Neural cell (in vitro differentiated cells): ENCODE results near the gene INPP5F. TPM values are rescaled to one million over a fixed set of nuclear protein-coding genes. Genes with fewer than 3 reads are reported as not detected.

Experiments
- H2AFZ ChIP-seq: fragments of 200-600, 300-800 bp; sonication (generic), shearing (Covaris generic); 2 replicates; pipeline ENCODE4 v1.6.0; 2014; ENCODE audit warnings: low read depth, mild to moderate bottlenecking, antibody characterized with exemption, low read length, moderate library complexity
- H3F3A ChIP-seq: fragments of 200-600 bp; shearing (Covaris generic); 2 replicates; pipeline ENCODE4 v1.6.1; 2016; ENCODE audit warnings: mild to moderate bottlenecking, moderate library complexity, mixed read lengths, antibody characterized with exemption, low read length; ENCODE audit not compliant: insufficient read depth, poor library complexity, severe bottlenecking
- H3K27ac ChIP-seq: fragments of 200-600, 300-800 bp; sonication (generic), shearing (Covaris generic); 2 replicates; pipeline ENCODE4 v1.5.1; 2014; ENCODE audit warnings: mild to moderate bottlenecking, low read length, moderate library complexity
- H3K27me3 ChIP-seq: fragments of 300-800, 200-600 bp; sonication (generic), shearing (Covaris generic); 2 replicates; pipeline ENCODE4 v1.6.0; 2014; ENCODE audit warnings: mild to moderate bottlenecking, low read depth, low read length, moderate library complexity; ENCODE audit not compliant: insufficient read depth
- H3K36me3 ChIP-seq: fragments of 300-800, 200-600 bp; sonication (generic), shearing (Covaris generic); 2 replicates; pipeline ENCODE4 v1.5.1; 2014; ENCODE audit warnings: mild to moderate bottlenecking, antibody characterized with exemption, low read length, moderate library complexity; ENCODE audit not compliant: insufficient read depth
- H3K4me2 ChIP-seq: fragments of 300-800, 200-600 bp; sonication (generic), shearing (Covaris generic); 2 replicates; pipeline ENCODE4 v1.6.0; 2014; ENCODE audit warnings: mild to moderate bottlenecking, low read length
- H3K4me3 ChIP-seq: fragments of 300-800, 200-600 bp; sonication (generic), shearing (Covaris generic); 2 replicates; pipeline ENCODE4 v1.5.1; 2014; ENCODE audit warnings: mild to moderate bottlenecking, low read length, moderate library complexity
- H3K79me2 ChIP-seq: fragments of 200-600 bp; shearing (Covaris generic); replicated peaks from 2 replicates; pipeline ENCODE4 v1.6.0; 2014; ENCODE audit warnings: mild to moderate bottlenecking, low read length, moderate library complexity; ENCODE audit not compliant: insufficient read depth
- H3K9ac ChIP-seq: fragments of 300-800, 200-600 bp; sonication (generic), shearing (Covaris generic); 2 replicates; pipeline ENCODE4 v1.6.1; 2016; ENCODE audit warnings: mild to moderate bottlenecking, low read length, mixed read lengths
- H3K9me2 ChIP-seq: fragments of 200-600 bp; shearing (Covaris generic); 2 replicates; pipeline ENCODE4 v1.6.1; 2016; ENCODE audit warnings: mild to moderate bottlenecking, low read length, mixed read lengths; ENCODE audit not compliant: insufficient read depth
- H3K9me3 ChIP-seq: fragments of 200-600, 300-800 bp; sonication (generic), shearing (Covaris generic); 2 replicates; pipeline ENCODE4 v1.6.1; 2016; ENCODE audit warnings: mild to moderate bottlenecking, mixed run types, low read length, moderate library complexity, mixed read lengths
- H4K20me1 ChIP-seq: fragments of 200-600 bp; shearing (Covaris generic); 2 replicates; pipeline ENCODE4 v1.6.1; 2016; ENCODE audit warnings: mild to moderate bottlenecking, mixed run types; ENCODE audit not compliant: insufficient read depth
- CTCF ChIP-seq: fragments of 450-650 bp; IDR thresholded peaks from 2 replicates; pipeline ENCODE4 v1.5.1; 2014; ENCODE audit warnings: antibody characterized with exemption, mild to moderate bottlenecking, moderate library complexity; ENCODE audit not compliant: poor library complexity, severe bottlenecking
- EP300 ChIP-seq: fragments of 450-650 bp; conservative IDR thresholded peaks from 2 replicates; pipeline ENCODE4 v1.6.1; 2014; ENCODE audit warnings: antibody characterized with exemption, mild to moderate bottlenecking, moderate library complexity; ENCODE audit not compliant: poor library complexity, severe bottlenecking
- EZH2 ChIP-seq: fragments of 200-600, 300-800 bp; shearing (Covaris generic), sonication (generic); IDR thresholded peaks from 2 replicates; pipeline ENCODE4 v1.6.1; 2014; ENCODE audit warnings: antibody characterized with exemption, low read length, borderline replicate concordance, mild to moderate bottlenecking; ENCODE audit not compliant: insufficient read depth, poor library complexity, severe bottlenecking
- MXI1 ChIP-seq: fragments of 450-650 bp; conservative IDR thresholded peaks from 2 replicates; pipeline ENCODE4 v1.6.1; 2014; ENCODE audit warnings: antibody characterized with exemption, mild to moderate bottlenecking; ENCODE audit not compliant: poor library complexity, severe bottlenecking
- POLR2AphosphoS5 ChIP-seq: IDR thresholded peaks from 2 replicates; pipeline ENCODE4 v1.6.1; 2012
- RAD21 ChIP-seq: fragments of 450-650 bp; conservative IDR thresholded peaks from 2 replicates; pipeline ENCODE4 v1.6.1; 2014; ENCODE audit warnings: antibody characterized with exemption, mild to moderate bottlenecking, moderate library complexity
- REST ChIP-seq: IDR thresholded peaks from 2 replicates; pipeline ENCODE4 v1.6.1; 2012; ENCODE audit warnings: borderline replicate concordance
- SMC3 ChIP-seq: fragments of 450-650 bp; conservative IDR thresholded peaks from 2 replicates; pipeline ENCODE4 v1.6.1; 2014; ENCODE audit warnings: antibody characterized with exemption, mild to moderate bottlenecking, moderate library complexity; ENCODE audit not compliant: poor library complexity
- TAF1 ChIP-seq: IDR thresholded peaks from 2 replicates; pipeline ENCODE4 v1.6.1; 2012; ENCODE audit warnings: low read depth
- polyA minus RNA-seq: library from RNA; depleted of rRNA, polyadenylated mRNA; stranded (reverse); fragments of >200 nt; gene quantifications from 2 replicates; pipeline ENCODE4 v1.2.3, GENCODE V29; 2014
- polyA plus RNA-seq: library from polyadenylated mRNA; depleted of rRNA; stranded (reverse); fragments of >200 nt; gene quantifications from 2 replicates; pipeline ENCODE4 v1.2.3, GENCODE V29; 2014

The INPP5F gene
- polyA plus RNA-seq (103 and 114 TPM in 2 replicates), polyA minus RNA-seq (99.1 and 110 TPM in 2 replicates)

- Histone ChIP-seq H4K20me1 (no peaks in the 10 kb centered on the region), H3K4me3 (peak within 1 kb of the TSS; percentile 76), H3K4me2 (peak within 1 kb of the TSS; percentile 80), H3K27ac (peak within 1 kb of the TSS; percentile 81), H3K9me2 (no peaks in the 10 kb centered on the region), H3K9me3 (no peaks in the 10 kb centered on the region), H3K9ac (peak within 1 kb of the TSS; percentile 87), H2AFZ (peak within 1 kb of the TSS; percentile 69), H3K27me3 (no peaks in the 10 kb centered on the region), H3F3A (no peaks in the 10 kb centered on the region), H3K36me3 (no peaks in the 10 kb centered on the region), H3K79me2 (peaks cover 25% of the 10 kb centered on the region)
- peak; percentile 48 for TF ChIP-seq CTCF
- peak; percentile 45 for TF ChIP-seq SMC3
- peak; percentile 79 for TF ChIP-seq MXI1
- peak; percentile 68 for TF ChIP-seq TAF1
- TF ChIP-seq EP300 = no peak
- no peak for TF ChIP-seq EZH2
- peak; percentile 75 for TF ChIP-seq POLR2AphosphoS5
- peak; percentile 11 for TF ChIP-seq REST
- TF ChIP-seq RAD21 = peak; percentile 35
Observed at GRCh38 chr10:119725828-119726675, at the start of gene INPP5F. Gene INPP5F (plus strand): TSS chr10:119726050. CDS start chr10:119726263, 213 bp downstream.

- Histone ChIP-seq H2AFZ (no peak overlapping the region), H3K9me2 (no peaks in the 10 kb centered on the region), H3K79me2 (no peaks in the 10 kb centered on the region), H3K4me2 (no peak overlapping the region), H3K4me3 (no peak overlapping the region), H3K9me3 (no peaks in the 10 kb centered on the region), H3F3A (no peaks in the 10 kb centered on the region), H3K9ac (no peak overlapping the region), H4K20me1 (no peaks in the 10 kb centered on the region), H3K36me3 (no peaks in the 10 kb centered on the region), H3K27me3 (no peaks in the 10 kb centered on the region), H3K27ac (no peak overlapping the region)
- no peak for TF ChIP-seq SMC3
Observed at GRCh38 chr10:119677126-119677525, 48.7 kb upstream of the INPP5F start.
